HL-60/S4 treated with phorbol 12-myristate 13-acetate at 8.2 ng/mL for 4 days and 3 days (cell line): Measurements from ENCODE around the gene ORAI3.

Experiments used
- in situ Hi-C: fragments of 300-500 bp; cut with MboI; formaldehyde crosslinking; loops from 2 replicates; pipeline ENCODE4 v1.15.0; 2022; ENCODE audit warnings: low sequenced_read_pairs

Gene ORAI3

GRCh38 chr16:31001507-31002249 is 52.8 kb downstream of the ORAI3 start:
- in situ Hi-C loops, result no loop called here

- in situ Hi-C loops, result no loop called here
Measured at GRCh38 chr16:31002250-31002700, 53.4 kb downstream of the ORAI3 start.

GRCh38 chr16:31002862-31003341 is 54.0 kb downstream of the ORAI3 start:
- in situ Hi-C loops, result no loop called here

GRCh38 chr16:31003744-31004143 is 54.9 kb downstream of the ORAI3 start:
- in situ Hi-C loops, result no loop called here
